OCI-LY1 (cell line): Measurements from ENCODE around the gene FNDC3A.
A peak's percentile ranks its signal among the peaks of the same experiment; 100 is the strongest.

ENCODE experiments used
- H2AFZ ChIP-seq: fragments of 200-600 bp; sonication (generic), shearing (Covaris generic); 2 replicates; pipeline ENCODE4 v1.6.0; 2014; ENCODE audit warnings: antibody characterized with exemption, mild to moderate bottlenecking, low read length
- H3F3A ChIP-seq: fragments of 200-600 bp; sonication (generic), shearing (Covaris generic); 2 replicates; pipeline ENCODE4 v1.6.0; 2014; ENCODE audit warnings: mild to moderate bottlenecking, antibody characterized with exemption, low read length, moderate library complexity; ENCODE audit not compliant: insufficient read depth
- H3K27ac ChIP-seq: fragments of 200-600 bp; sonication (generic); 2 replicates; pipeline ENCODE4 v1.5.1; 2014; ENCODE audit warnings: low read length, mixed run types, mild to moderate bottlenecking, low read depth; ENCODE audit not compliant: poor library complexity, severe bottlenecking
- H3K27me3 ChIP-seq: fragments of 200-600 bp; sonication (generic); 2 replicates; pipeline ENCODE4 v1.6.0; 2014; ENCODE audit warnings: antibody characterized with exemption, mild to moderate bottlenecking, low read length, moderate library complexity; ENCODE audit not compliant: insufficient read depth
- H3K36me3 ChIP-seq: fragments of 200-600 bp; sonication (generic); 2 replicates; pipeline ENCODE4 v1.6.1; 2014; ENCODE audit warnings: mild to moderate bottlenecking, antibody characterized with exemption, low read length, moderate library complexity, mixed read lengths; ENCODE audit not compliant: insufficient read depth
- H3K4me1 ChIP-seq: fragments of 200-600 bp; sonication (generic); 2 replicates; pipeline ENCODE4 v1.5.1; 2014; ENCODE audit warnings: mild to moderate bottlenecking, low read length, moderate library complexity; ENCODE audit not compliant: insufficient read depth, severe bottlenecking
- H3K4me2 ChIP-seq: fragments of 200-600 bp; sonication (generic), shearing (Covaris generic); 2 replicates; pipeline ENCODE4 v1.6.1; 2014; ENCODE audit warnings: low read length
- H3K4me3 ChIP-seq: fragments of 200-600 bp; sonication (generic); 2 replicates; pipeline ENCODE4 v1.5.1; 2014; ENCODE audit warnings: low read length, low read depth, mild to moderate bottlenecking, mixed read lengths; ENCODE audit not compliant: poor library complexity, severe bottlenecking
- H3K79me2 ChIP-seq: fragments of 200-600 bp; shearing (Covaris generic); 2 replicates; pipeline ENCODE4 v1.6.1; 2016; ENCODE audit warnings: mixed run types, low read length, mixed read lengths; ENCODE audit not compliant: insufficient read depth
- H3K9ac ChIP-seq: fragments of 200-600 bp; sonication (generic), shearing (Covaris generic); 2 replicates; pipeline ENCODE4 v1.6.1; 2014; ENCODE audit warnings: mild to moderate bottlenecking, low read length, mixed read lengths
- H3K9me2 ChIP-seq: fragments of 200-600 bp; sonication (generic), shearing (Covaris generic); 2 replicates; pipeline ENCODE4 v1.6.1; 2014; ENCODE audit warnings: low read depth, mild to moderate bottlenecking, low read length, mixed read lengths
- H3K9me3 ChIP-seq: fragments of 200-600 bp; shearing (Covaris generic); 2 replicates; pipeline ENCODE4 v1.6.1; 2014; ENCODE audit warnings: low read length, mixed read lengths
- H4K20me1 ChIP-seq: fragments of 200-600 bp; sonication (generic), shearing (Covaris generic); 2 replicates; pipeline ENCODE4 v1.6.0; 2016; ENCODE audit warnings: mild to moderate bottlenecking, low read length; ENCODE audit not compliant: insufficient read depth
- EZH2 ChIP-seq: fragments of 200-600 bp; sonication (generic), shearing (Covaris generic); IDR thresholded peaks from 2 replicates; pipeline ENCODE4 v1.8.0; 2017; ENCODE audit warnings: borderline replicate concordance, mixed run types, mild to moderate bottlenecking, antibody characterized with exemption, low read length, moderate library complexity, mixed read lengths
- TF ChIP-seq, protein P1 (sequence below): fragments of 200-600 bp; sonication (generic), shearing (Covaris generic); IDR thresholded peaks from 2 replicates; pipeline ENCODE4 v1.5.1; 2017; ENCODE audit warnings: mild to moderate bottlenecking, antibody characterized with exemption, low read length, moderate library complexity, mixed read lengths

FNDC3A gene

DNA sequence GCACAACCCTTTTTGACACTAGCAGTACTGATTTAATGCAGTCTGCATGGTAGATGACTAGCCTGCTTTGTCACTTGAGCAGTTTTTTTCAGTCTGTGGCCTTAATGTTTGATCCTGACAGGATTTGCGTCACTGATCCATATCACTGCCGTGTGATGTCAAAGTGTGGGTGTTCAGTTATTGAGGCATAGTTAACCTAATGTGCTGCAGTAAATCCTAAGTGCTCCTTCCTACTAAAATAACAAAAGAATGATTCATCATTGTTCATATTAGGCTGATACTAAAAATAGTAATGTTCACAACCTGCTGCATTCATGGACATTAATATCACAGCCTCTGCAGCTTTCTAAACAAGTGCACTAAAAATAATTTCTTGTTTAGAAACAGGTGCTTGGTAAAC is 122.5 kb downstream of the FNDC3A start:
- Histone ChIP-seq H3K9ac (no peak overlapping the region), H3K79me2 (no peaks in the 10 kb centered on the region), H3K9me2 (no peaks in the 10 kb centered on the region), H3K27ac (no peak overlapping the region), H3K4me2 (no peak overlapping the region), H3F3A (no peaks in the 10 kb centered on the region), H3K36me3 (no peaks in the 10 kb centered on the region), H3K4me3 (no peak overlapping the region), H2AFZ (no peak overlapping the region), H3K4me1 (no peaks in the 10 kb centered on the region), H3K27me3 (no peaks in the 10 kb centered on the region), H3K9me3 (no peaks in the 10 kb centered on the region), H4K20me1 (no peaks in the 10 kb centered on the region)
- TF ChIP-seq, protein P1, sequence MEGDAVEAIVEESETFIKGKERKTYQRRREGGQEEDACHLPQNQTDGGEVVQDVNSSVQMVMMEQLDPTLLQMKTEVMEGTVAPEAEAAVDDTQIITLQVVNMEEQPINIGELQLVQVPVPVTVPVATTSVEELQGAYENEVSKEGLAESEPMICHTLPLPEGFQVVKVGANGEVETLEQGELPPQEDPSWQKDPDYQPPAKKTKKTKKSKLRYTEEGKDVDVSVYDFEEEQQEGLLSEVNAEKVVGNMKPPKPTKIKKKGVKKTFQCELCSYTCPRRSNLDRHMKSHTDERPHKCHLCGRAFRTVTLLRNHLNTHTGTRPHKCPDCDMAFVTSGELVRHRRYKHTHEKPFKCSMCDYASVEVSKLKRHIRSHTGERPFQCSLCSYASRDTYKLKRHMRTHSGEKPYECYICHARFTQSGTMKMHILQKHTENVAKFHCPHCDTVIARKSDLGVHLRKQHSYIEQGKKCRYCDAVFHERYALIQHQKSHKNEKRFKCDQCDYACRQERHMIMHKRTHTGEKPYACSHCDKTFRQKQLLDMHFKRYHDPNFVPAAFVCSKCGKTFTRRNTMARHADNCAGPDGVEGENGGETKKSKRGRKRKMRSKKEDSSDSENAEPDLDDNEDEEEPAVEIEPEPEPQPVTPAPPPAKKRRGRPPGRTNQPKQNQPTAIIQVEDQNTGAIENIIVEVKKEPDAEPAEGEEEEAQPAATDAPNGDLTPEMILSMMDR, result no peak
- TF ChIP-seq EZH2, result no peak

DNA sequence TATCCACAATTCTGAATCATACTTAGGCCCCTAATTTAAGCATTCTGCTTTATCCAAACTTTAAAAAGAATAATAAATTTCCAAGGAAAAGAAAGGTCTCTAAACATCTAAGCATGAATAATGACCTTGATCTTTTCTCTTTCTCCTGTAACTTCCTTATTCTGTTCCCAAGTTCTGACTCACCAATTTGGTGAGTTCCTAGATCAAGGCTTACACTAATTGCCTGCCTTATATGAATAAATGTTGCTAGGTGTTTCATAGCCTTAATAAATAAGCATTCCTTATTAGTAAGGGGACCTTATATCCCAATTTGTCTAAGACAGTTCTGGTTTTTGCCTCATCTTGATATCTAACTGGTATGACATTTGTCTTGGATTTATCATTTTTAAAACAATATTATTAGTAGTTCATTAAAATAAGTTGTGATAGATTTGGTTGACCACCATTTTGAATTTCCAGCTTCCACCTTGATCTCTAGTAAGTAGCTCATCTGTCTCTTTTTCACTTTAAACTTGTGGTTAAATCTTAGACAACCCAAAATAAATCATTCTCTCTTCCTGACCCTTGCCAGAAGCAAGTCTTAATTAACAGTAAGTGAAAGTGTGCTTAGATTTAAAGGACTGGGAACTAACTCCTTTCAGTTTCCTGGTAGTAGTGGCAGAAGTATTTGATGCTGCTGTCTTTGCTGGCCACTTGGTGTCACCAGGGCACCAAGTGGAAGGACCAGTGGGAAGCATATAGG is 123.2 kb downstream of the FNDC3A start:
- no peak for TF ChIP-seq EZH2
- TF ChIP-seq, protein P1, result peak; percentile 51
- Histone ChIP-seq H3K4me2 (no peak overlapping the region), H3K9me2 (no peaks in the 10 kb centered on the region)

DNA sequence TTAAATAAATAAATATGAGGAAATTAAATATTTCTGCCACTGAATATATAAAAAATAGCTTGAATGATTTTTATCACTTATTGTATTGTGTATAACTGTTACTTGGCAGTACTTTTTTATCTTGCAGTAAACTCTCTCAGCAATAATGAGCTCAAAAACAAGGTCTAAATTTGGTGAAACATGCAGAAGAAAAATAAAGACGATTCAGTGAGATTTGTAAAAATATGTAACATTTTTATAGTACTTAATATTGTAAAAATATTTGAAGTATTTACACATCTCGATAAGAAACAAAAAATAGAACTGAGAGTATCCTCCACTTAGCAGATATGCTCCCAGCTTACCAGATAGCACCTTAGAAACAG is 123.8 kb downstream of the FNDC3A start:
- H3K4me2 ChIP-seq, result no peak overlapping the region
- no peaks in the 10 kb centered on the region for H3K9me2 ChIP-seq
- H3K9ac ChIP-seq, result no peak overlapping the region
- no peaks in the 10 kb centered on the region for H4K20me1 ChIP-seq
- H3K4me3 ChIP-seq, result no peak overlapping the region
- H3K4me1 ChIP-seq, result no peaks in the 10 kb centered on the region
- TF ChIP-seq, protein P1, result no peak
- TF ChIP-seq EZH2, result no peak
- H3F3A ChIP-seq, result no peaks in the 10 kb centered on the region
- no peaks in the 10 kb centered on the region for H3K9me3 ChIP-seq
- no peaks in the 10 kb centered on the region for H3K79me2 ChIP-seq
- no peaks in the 10 kb centered on the region for H3K36me3 ChIP-seq
- no peak overlapping the region for H3K27ac ChIP-seq
- no peaks in the 10 kb centered on the region for H3K27me3 ChIP-seq
- no peak overlapping the region for H2AFZ ChIP-seq

More for the DNA sequence above, 123.2 kb downstream of the FNDC3A start:
- H3K27me3 ChIP-seq, result no peaks in the 10 kb centered on the region
- H4K20me1 ChIP-seq, result no peaks in the 10 kb centered on the region
- no peaks in the 10 kb centered on the region for H3F3A ChIP-seq
- no peaks in the 10 kb centered on the region for H3K36me3 ChIP-seq
- no peaks in the 10 kb centered on the region for H3K9me3 ChIP-seq
- H3K9ac ChIP-seq, result no peak overlapping the region
- H2AFZ ChIP-seq, result no peak overlapping the region
- no peaks in the 10 kb centered on the region for H3K4me1 ChIP-seq
- H3K27ac ChIP-seq, result no peak overlapping the region
- no peaks in the 10 kb centered on the region for H3K79me2 ChIP-seq
- no peak overlapping the region for H3K4me3 ChIP-seq
